Skeletal muscle cell (primary cell): ENCODE data around the gene MPLKIP.

Experiments
- DNase-seq: peaks from one replicate; pipeline ENCODE4 v3.0.0-alpha.2; 2010; ENCODE audit warnings: low read depth
- H3K4me3 ChIP-seq: 2 replicates; pipeline ENCODE4 v1.5.1; 2011; ENCODE audit warnings: low read depth, mild to moderate bottlenecking, control low read depth, low read length, moderate library complexity

Gene MPLKIP

GRCh38 chr7:40077849-40078248, 56.6 kb downstream of the MPLKIP start:
- peak; percentile 6 for DNase-seq
- no peak overlapping the region for H3K4me3 ChIP-seq
